ENCODE results near the gene KCNQ5. TPM values are rescaled to one million over a fixed set of nuclear protein-coding genes. Genes with fewer than 3 reads are reported as not detected.
"Not testable (repeated sequence)": the region's sequence is repeated elsewhere in the genome, so short reads cannot be mapped to it uniquely, and the experiment has no call there.

Gene KCNQ5
- polyA plus RNA-seq, 1 donor (not counting 4 experiments of a cell fraction or from before 2014, with no cell fraction given): 3.4 TPM

DNA sequence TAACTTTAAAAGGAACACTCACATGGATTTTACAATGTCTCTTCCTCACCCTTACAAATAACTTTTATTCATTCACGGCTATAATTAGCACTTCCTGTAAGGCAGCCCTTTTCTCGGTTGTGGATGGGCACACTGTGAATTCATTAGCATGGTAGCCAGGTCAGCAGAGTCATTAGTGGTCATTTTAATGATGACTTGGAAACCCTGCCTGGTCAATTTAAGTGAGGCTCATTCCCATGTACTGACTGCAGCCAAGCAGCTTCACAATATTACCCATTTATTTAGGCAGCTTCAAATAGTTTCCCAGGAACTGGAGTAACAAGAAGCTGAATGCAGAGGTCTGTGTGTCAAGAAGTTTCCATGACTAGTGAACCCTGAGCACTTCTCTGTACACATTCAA, 354.6 kb downstream of the KCNQ5 start:
- Histone ChIP-seq H3K27me3 (ENCODE audit: control insufficient read depth, extremely low read depth, insufficient read depth, low read length) (no peaks in the 10 kb centered on the region), H4K20me1 (ENCODE audit: control insufficient read depth, extremely low read depth, insufficient read depth, low read length) (no peaks in the 10 kb centered on the region), H3K9ac (ENCODE audit: control insufficient read depth, extremely low read depth, insufficient read depth, low read length) (no peak overlapping the region), H3K4me3 (ENCODE audit: control insufficient read depth in 2 of 3, extremely low read depth in 1 of 3, insufficient read depth in 2 of 3, low read depth in 1 of 3, low read length in 3 of 3) (no peak overlapping the region), H3K4me1 (ENCODE audit: control insufficient read depth, extremely low read depth, insufficient read depth, low read length) (no peaks in the 10 kb centered on the region), H3K27ac (ENCODE audit: control insufficient read depth, insufficient read depth, low read length) (no peak overlapping the region), H2AFZ (ENCODE audit: control insufficient read depth, low read length) (no peak overlapping the region), H3K79me2 (ENCODE audit: control insufficient read depth, insufficient read depth, low read length) (no peaks in the 10 kb centered on the region), H3K4me2 (ENCODE audit: control insufficient read depth, extremely low read depth, insufficient read depth, low read depth, low read length) (no peak overlapping the region), H3K9me3 (ENCODE audit: control insufficient read depth, low read depth, low read length) (no peaks in the 10 kb centered on the region), H3K9me1 (ENCODE audit: control insufficient read depth, extremely low read depth, insufficient read depth, low read length) (no peaks in the 10 kb centered on the region), H3K36me3 (ENCODE audit: control insufficient read depth in 2 of 2, extremely low read depth in 1 of 2, insufficient read depth in 2 of 2, low read length in 2 of 2) (no peaks in the 10 kb centered on the region)
- dilution Hi-C loops (cut with MboI; ENCODE audit: extremely low pct_ligation_motif_present, low sequenced_read_pairs): no loop called here
- no peak for DNase-seq (ENCODE audit: low read depth, low spot score)
- peak; percentile 34 for FAIRE-seq
- TF ChIP-seq EZH2 (IDR thresholded peaks at IDR 0.05; ENCODE audit: low read length): no peak
- TF ChIP-seq, protein P1, sequence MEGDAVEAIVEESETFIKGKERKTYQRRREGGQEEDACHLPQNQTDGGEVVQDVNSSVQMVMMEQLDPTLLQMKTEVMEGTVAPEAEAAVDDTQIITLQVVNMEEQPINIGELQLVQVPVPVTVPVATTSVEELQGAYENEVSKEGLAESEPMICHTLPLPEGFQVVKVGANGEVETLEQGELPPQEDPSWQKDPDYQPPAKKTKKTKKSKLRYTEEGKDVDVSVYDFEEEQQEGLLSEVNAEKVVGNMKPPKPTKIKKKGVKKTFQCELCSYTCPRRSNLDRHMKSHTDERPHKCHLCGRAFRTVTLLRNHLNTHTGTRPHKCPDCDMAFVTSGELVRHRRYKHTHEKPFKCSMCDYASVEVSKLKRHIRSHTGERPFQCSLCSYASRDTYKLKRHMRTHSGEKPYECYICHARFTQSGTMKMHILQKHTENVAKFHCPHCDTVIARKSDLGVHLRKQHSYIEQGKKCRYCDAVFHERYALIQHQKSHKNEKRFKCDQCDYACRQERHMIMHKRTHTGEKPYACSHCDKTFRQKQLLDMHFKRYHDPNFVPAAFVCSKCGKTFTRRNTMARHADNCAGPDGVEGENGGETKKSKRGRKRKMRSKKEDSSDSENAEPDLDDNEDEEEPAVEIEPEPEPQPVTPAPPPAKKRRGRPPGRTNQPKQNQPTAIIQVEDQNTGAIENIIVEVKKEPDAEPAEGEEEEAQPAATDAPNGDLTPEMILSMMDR (optimal IDR thresholded peaks at IDR 0.05 in 1 of 3, IDR thresholded peaks at IDR 0.05 in 1 of 3, conservative IDR thresholded peaks at IDR 0.05 in 1 of 3; ENCODE audit: extremely low read depth in 1 of 3, insufficient read depth in 2 of 3, low read length in 3 of 3): no peak

DNA sequence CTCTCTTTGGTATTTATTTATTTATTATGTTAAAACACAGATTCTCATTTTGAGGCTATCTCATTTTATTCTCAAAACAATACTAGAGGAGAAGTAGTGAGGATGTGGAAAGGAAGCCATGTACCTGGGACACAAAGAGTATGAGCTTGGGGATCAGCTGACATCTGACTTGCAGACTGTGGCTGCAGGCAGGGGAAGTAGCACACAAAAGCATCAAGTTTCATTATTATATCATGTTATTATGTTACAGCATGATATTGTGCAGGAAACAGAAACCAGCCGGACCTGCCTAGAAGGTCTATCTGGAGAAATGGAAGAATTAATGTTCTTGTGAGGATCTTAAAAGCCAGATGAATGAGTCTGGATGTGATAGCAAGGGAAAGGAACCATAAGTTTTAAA, 355.2 kb downstream of the KCNQ5 start:
- DNase-seq (ENCODE audit: low read depth, low spot score): no peak
- H3K9me1 ChIP-seq (ENCODE audit: control insufficient read depth, extremely low read depth, insufficient read depth, low read length): no peaks in the 10 kb centered on the region

DNA sequence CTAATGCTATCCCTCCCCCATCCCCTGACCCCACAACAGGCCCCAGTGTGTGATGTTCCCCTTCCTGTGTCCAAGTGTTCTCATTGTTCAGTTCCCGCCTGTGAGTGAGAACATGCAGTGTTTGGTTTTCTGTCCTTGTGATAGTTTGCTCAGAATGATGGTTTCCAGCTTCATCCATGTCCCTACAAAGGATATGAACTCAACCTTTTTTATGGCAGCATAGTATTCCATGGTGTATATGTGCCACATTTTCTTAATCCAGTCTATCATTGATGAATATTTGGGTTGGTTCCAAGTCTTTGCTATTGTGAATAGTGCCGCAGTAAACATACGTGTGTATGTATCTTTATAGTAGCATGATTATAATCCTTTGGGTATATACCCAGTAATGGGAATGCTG, 356.9 kb downstream of the KCNQ5 start:
- dilution Hi-C loops (cut with MboI; ENCODE audit: extremely low pct_ligation_motif_present, low sequenced_read_pairs); H3K9ac ChIP-seq (ENCODE audit: control insufficient read depth, extremely low read depth, insufficient read depth, low read length); H3K27me3 ChIP-seq (ENCODE audit: control insufficient read depth, extremely low read depth, insufficient read depth, low read length); H3K36me3 ChIP-seq (ENCODE audit: control insufficient read depth in 2 of 2, extremely low read depth in 1 of 2, insufficient read depth in 2 of 2, low read length in 2 of 2); H3K79me2 ChIP-seq (ENCODE audit: control insufficient read depth, insufficient read depth, low read length); H2AFZ ChIP-seq (ENCODE audit: control insufficient read depth, low read length); H3K4me3 ChIP-seq (ENCODE audit: control insufficient read depth in 2 of 3, extremely low read depth in 1 of 3, insufficient read depth in 2 of 3, low read depth in 1 of 3, low read length in 3 of 3); H3K4me2 ChIP-seq (ENCODE audit: control insufficient read depth, extremely low read depth, insufficient read depth, low read depth, low read length); H4K20me1 ChIP-seq (ENCODE audit: control insufficient read depth, extremely low read depth, insufficient read depth, low read length); H3K9me3 ChIP-seq (ENCODE audit: control insufficient read depth, low read depth, low read length); H3K27ac ChIP-seq (ENCODE audit: control insufficient read depth, insufficient read depth, low read length); DNase-seq (ENCODE audit: low read depth, low spot score); H3K4me1 ChIP-seq (ENCODE audit: control insufficient read depth, extremely low read depth, insufficient read depth, low read length); H3K9me1 ChIP-seq (ENCODE audit: control insufficient read depth, extremely low read depth, insufficient read depth, low read length); FAIRE-seq: not testable (repeated sequence)

More for the DNA sequence above, 355.2 kb downstream of the KCNQ5 start:
- H3K27me3 ChIP-seq (ENCODE audit: control insufficient read depth, extremely low read depth, insufficient read depth, low read length): no peaks in the 10 kb centered on the region
- H3K9ac ChIP-seq (ENCODE audit: control insufficient read depth, extremely low read depth, insufficient read depth, low read length): no peak overlapping the region
- FAIRE-seq: no peak
- H3K4me1 ChIP-seq (ENCODE audit: control insufficient read depth, extremely low read depth, insufficient read depth, low read length): no peaks in the 10 kb centered on the region
- no peak overlapping the region for H3K4me3 ChIP-seq (ENCODE audit: control insufficient read depth in 2 of 3, extremely low read depth in 1 of 3, insufficient read depth in 2 of 3, low read depth in 1 of 3, low read length in 3 of 3)
- no peak overlapping the region for H2AFZ ChIP-seq (ENCODE audit: control insufficient read depth, low read length)
- no peak overlapping the region for H3K27ac ChIP-seq (ENCODE audit: control insufficient read depth, insufficient read depth, low read length)
- H3K79me2 ChIP-seq (ENCODE audit: control insufficient read depth, insufficient read depth, low read length): no peaks in the 10 kb centered on the region
- no peaks in the 10 kb centered on the region for H3K36me3 ChIP-seq (ENCODE audit: control insufficient read depth in 2 of 2, extremely low read depth in 1 of 2, insufficient read depth in 2 of 2, low read length in 2 of 2)
- dilution Hi-C loops (cut with MboI; ENCODE audit: extremely low pct_ligation_motif_present, low sequenced_read_pairs): no loop called here
- TF ChIP-seq EZH2 (IDR thresholded peaks at IDR 0.05; ENCODE audit: low read length): no peak
- TF ChIP-seq, protein P1 (optimal IDR thresholded peaks at IDR 0.05 in 1 of 3, IDR thresholded peaks at IDR 0.05 in 1 of 3, conservative IDR thresholded peaks at IDR 0.05 in 1 of 3; ENCODE audit: extremely low read depth in 1 of 3, insufficient read depth in 2 of 3, low read length in 3 of 3): no peak
- H4K20me1 ChIP-seq (ENCODE audit: control insufficient read depth, extremely low read depth, insufficient read depth, low read length): no peaks in the 10 kb centered on the region
- no peak overlapping the region for H3K4me2 ChIP-seq (ENCODE audit: control insufficient read depth, extremely low read depth, insufficient read depth, low read depth, low read length)
- no peaks in the 10 kb centered on the region for H3K9me3 ChIP-seq (ENCODE audit: control insufficient read depth, low read depth, low read length)

DNA sequence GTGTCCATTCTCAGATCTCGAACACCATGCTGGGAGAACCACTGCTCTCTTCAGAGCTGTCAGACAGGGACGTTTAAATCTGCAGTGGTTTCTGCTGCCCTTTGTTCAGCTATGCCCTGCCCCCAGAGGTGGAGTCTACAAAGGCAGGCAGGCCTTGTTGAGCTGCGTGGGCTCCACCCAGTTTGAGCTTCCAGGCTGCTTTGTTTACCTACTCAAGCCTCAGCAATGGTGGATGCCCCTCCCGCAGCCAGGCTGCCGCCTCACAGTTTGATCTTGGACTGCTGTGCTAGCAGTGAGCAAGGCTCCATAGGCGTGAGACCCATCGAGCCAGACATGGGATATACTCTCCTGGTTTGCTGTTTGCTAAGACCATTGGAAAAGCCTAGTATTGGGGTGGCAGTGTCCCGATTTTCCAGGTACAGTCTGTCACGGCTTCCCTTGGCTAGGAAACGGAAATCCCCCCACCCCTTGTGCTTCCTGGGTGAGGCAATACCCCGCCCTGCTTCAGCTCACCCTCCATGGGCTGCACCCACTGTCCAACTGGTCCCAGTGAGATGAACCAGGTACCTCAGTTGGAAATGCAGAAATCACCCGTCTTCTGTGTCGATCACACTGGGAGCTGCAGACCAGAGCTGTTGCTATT, 362.4 kb downstream of the KCNQ5 start:
- dilution Hi-C loops (cut with MboI; ENCODE audit: extremely low pct_ligation_motif_present, low sequenced_read_pairs); FAIRE-seq; DNase-seq (ENCODE audit: low read depth, low spot score): not testable (repeated sequence)

More for the DNA sequence above, 362.4 kb downstream of the KCNQ5 start:
- H3K9ac ChIP-seq (ENCODE audit: control insufficient read depth, extremely low read depth, insufficient read depth, low read length); H3K9me3 ChIP-seq (ENCODE audit: control insufficient read depth, low read depth, low read length); H3K4me3 ChIP-seq (ENCODE audit: control insufficient read depth in 2 of 3, extremely low read depth in 1 of 3, insufficient read depth in 2 of 3, low read depth in 1 of 3, low read length in 3 of 3); H4K20me1 ChIP-seq (ENCODE audit: control insufficient read depth, extremely low read depth, insufficient read depth, low read length); H3K27ac ChIP-seq (ENCODE audit: control insufficient read depth, insufficient read depth, low read length); H3K79me2 ChIP-seq (ENCODE audit: control insufficient read depth, insufficient read depth, low read length); H3K27me3 ChIP-seq (ENCODE audit: control insufficient read depth, extremely low read depth, insufficient read depth, low read length); H3K4me2 ChIP-seq (ENCODE audit: control insufficient read depth, extremely low read depth, insufficient read depth, low read depth, low read length); H3K4me1 ChIP-seq (ENCODE audit: control insufficient read depth, extremely low read depth, insufficient read depth, low read length); H3K9me1 ChIP-seq (ENCODE audit: control insufficient read depth, extremely low read depth, insufficient read depth, low read length); H3K36me3 ChIP-seq (ENCODE audit: control insufficient read depth in 2 of 2, extremely low read depth in 1 of 2, insufficient read depth in 2 of 2, low read length in 2 of 2); H2AFZ ChIP-seq (ENCODE audit: control insufficient read depth, low read length): not testable (repeated sequence)

Data from keratinocyte (primary cell).